ENCODE data around the gene TLE4. TPM values are rescaled to one million over a fixed set of nuclear protein-coding genes. Genes with fewer than 3 reads are reported as not detected.
"Not testable (repeated sequence)": the region's sequence is repeated elsewhere in the genome, so short reads cannot be mapped to it uniquely, and the experiment has no call there.

The TLE4 gene
- total RNA-seq, 3 donors from 2014 or later = 13.4 to 18.9 (median 14.1) TPM

DNA sequence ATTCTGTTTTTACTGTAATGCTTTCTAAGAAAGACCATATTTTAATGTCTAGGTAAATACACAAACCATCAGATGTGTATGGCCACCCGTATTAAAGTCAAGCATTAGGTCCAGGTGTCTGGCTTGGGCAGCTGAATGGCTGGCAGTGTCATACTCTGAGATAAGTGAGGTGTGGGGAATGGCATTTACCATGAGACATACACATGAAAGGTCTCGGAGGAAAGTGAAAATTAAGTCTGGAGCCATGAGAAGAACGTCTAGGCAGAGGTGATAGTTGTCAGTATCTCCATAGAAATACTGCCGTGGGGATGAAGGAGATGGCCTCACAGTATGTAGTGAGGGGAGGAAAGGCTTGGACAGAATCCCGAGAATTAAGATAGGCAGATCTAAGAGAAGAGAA, 164.3 kb downstream of the TLE4 start:
- DNase-seq (no peak), ATAC-seq (no peak)
- H3K4me3 Mint-ChIP-seq = no peak overlapping the region
- peaks cover 6% of the 10 kb centered on the region for H3K4me1 Mint-ChIP-seq (ENCODE audit: low read depth)
- H3K36me3 Mint-ChIP-seq (ENCODE audit: insufficient read depth) = no peaks in the 10 kb centered on the region
- no peaks in the 10 kb centered on the region for H3K27me3 Mint-ChIP-seq (ENCODE audit: low read depth)
- H3K9me3 Mint-ChIP-seq = peaks cover 4% of the 10 kb centered on the region

DNA sequence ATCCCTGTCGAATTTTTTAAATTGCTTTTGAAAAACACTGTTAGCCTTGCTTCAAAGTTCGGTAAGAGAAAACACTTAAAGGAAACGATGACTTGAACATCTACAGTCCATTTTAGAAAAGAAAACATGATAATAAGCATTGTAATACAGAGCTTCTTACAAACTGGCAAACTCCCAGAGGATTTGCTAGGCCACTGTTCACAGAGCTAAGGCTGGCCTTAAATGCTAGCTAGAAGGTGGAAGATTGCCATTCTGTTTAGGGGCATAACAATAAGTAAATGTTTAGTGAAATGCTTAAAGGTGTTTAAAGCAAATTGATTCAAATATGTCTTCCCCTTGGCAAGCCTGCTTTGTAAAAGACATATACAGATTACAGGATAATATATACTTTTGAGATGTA, 169.6 kb downstream of the TLE4 start:
- ATAC-seq (no peak), DNase-seq (no peak)
- Mint-ChIP-seq H3K4me3 (no peak overlapping the region), H3K9me3 (no peaks in the 10 kb centered on the region), H3K27me3 (ENCODE audit: low read depth) (no peaks in the 10 kb centered on the region), H3K4me1 (ENCODE audit: low read depth) (no peaks in the 10 kb centered on the region), H3K36me3 (ENCODE audit: insufficient read depth) (no peaks in the 10 kb centered on the region)

DNA sequence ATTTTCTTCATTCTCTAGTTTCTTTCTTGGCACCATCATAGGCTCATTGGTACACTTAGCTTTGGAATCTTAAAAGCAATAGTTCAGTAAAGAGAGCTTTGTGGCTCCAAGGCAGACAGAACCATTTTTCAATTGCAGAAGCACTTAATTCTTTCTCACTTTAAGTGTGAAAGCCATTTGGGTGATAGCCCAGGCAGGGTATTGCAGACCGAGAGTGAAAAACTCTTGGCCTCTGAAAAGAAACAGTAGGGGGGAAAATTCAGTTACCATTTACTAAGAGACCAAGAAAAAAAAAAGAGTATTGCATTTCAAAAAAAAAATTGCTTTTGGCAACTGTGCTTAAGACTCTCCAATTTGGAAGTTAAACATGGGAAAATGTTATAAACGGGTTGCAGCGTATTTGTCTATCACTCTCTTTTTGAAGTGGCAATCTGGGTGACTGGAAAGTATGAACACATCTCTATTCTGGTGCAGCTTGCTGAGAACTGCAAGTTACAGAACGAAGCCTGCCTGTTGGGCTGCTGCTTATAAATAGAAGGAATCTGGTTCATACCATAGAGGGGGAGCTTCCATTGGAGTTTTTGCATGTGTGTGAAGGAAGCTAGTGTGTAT, 170.5 kb downstream of the TLE4 start:
- no peaks in the 10 kb centered on the region for H3K27me3 Mint-ChIP-seq (ENCODE audit: low read depth)
- DNase-seq (no peak), ATAC-seq (no peak)
- no peaks in the 10 kb centered on the region for H3K36me3 Mint-ChIP-seq (ENCODE audit: insufficient read depth)
- H3K4me3 Mint-ChIP-seq = no peak overlapping the region
- no peaks in the 10 kb centered on the region for H3K9me3 Mint-ChIP-seq
- no peaks in the 10 kb centered on the region for H3K4me1 Mint-ChIP-seq (ENCODE audit: low read depth)

DNA sequence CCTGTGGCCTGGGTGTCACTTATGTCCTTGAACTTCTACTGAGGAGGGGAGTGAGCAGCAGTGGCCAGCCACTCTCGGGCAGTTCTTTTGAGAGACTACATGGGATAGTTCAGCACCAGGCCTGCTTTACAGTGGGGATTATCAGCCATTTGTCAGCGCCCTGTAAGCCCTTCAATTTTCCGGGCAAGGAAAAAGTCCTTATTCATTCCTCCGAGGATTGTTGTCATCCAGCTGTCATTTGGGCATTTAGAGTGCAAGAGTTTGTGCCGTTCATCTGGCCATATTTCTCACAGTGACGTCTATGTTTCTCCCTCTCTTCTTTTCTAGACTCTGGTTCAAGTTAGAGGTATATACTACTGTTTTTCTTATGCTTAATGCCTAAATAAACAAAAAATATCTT, 172.8 kb downstream of the TLE4 start:
- no peaks in the 10 kb centered on the region for H3K36me3 Mint-ChIP-seq (ENCODE audit: insufficient read depth)
- peaks cover 1% of the 10 kb centered on the region for H3K27me3 Mint-ChIP-seq (ENCODE audit: low read depth)
- ATAC-seq = no peak

DNA sequence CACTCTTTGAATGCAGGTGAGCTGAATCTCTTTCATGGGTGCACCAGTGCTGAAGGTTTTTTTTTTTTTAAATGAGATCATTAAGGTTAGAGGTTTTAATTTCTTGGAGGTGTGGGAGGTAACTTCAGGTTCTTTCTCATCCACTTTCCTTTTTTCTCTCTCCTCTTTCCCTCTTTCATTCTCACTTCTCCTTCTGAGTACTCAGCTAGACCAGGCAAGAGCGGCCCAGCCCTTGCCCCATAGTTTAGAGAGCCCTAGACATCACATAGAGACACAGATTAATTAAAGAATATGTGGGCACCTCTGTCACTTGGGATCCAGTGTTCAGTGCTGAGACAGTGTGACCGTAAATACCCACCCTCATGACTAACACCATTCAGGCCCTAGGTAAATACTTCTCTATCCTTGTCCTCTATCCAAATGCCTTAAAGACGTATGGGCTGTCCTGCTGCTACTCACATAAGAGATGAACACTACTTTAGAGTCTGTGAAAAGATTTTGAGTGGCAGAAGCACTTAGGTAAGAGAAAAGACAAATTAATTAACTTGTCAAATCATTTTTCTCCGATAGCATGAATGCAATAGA, 174.1 kb downstream of the TLE4 start:
- H3K9me3 Mint-ChIP-seq = peaks cover under 1% of the 10 kb centered on the region
- no peaks in the 10 kb centered on the region for H3K4me1 Mint-ChIP-seq (ENCODE audit: low read depth)
- H3K36me3 Mint-ChIP-seq (ENCODE audit: insufficient read depth) = no peaks in the 10 kb centered on the region
- peaks cover 1% of the 10 kb centered on the region for H3K27me3 Mint-ChIP-seq (ENCODE audit: low read depth)
- H3K4me3 Mint-ChIP-seq = no peak overlapping the region
- DNase-seq (no peak), ATAC-seq (no peak)

More for the DNA sequence above, 172.8 kb downstream of the TLE4 start:
- Mint-ChIP-seq H3K4me3 (no peak overlapping the region), H3K9me3 (no peaks in the 10 kb centered on the region), H3K4me1 (ENCODE audit: low read depth) (no peaks in the 10 kb centered on the region)
- DNase-seq = no peak

DNA sequence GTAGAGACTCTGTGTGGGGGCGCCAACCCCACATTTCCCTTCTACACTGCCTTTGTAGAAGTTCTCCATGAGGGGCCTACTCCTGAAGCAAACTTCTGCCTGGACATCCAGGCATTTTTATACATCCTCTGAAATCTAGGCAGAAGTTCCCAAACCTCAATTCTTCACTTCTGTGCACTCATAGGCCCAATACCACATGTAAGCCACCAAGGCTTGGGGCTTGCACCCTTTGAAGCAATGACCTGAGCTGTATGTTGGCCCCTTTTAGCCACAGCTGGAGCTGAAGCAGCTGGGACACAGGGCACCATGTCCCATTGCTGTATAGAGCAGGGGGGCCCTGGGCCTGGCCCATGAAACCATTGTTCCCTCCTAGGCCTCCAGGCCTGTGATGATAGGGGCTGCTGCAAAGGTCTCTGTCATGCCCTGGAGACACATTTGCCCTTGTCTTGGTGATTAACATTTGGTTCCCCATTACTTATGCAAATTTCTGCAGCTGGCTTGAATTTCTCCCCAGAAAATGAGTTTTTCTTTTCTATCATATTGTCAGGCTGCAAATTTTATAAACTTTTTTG, 180.2 kb downstream of the TLE4 start:
- H3K9me3 Mint-ChIP-seq; DNase-seq; H3K4me3 Mint-ChIP-seq; ATAC-seq; H3K36me3 Mint-ChIP-seq (ENCODE audit: insufficient read depth); H3K27me3 Mint-ChIP-seq (ENCODE audit: low read depth); H3K4me1 Mint-ChIP-seq (ENCODE audit: low read depth): not testable (repeated sequence)

DNA sequence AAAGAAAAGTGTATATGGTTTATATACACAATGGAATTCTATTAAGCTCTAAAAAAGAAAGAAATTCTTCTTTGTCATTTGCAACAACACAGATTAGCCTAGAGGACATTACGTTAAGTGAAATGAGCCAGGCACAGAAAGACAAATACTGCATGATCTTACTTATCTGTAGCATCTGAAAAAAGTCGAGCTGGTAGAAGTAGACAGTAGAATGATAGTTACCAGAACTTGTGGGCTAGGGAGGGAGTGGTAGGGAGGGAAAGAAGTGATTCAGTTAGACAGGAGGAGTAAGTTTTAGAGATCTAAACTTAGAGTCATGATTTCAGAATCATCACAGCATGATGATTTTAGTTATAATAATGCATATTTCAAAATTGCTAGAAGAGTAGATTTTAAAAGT, 184.6 kb downstream of the TLE4 start:
- ATAC-seq (no peak), DNase-seq (no peak)
- Mint-ChIP-seq H3K36me3 (ENCODE audit: insufficient read depth) (no peaks in the 10 kb centered on the region), H3K4me3 (no peak overlapping the region), H3K27me3 (ENCODE audit: low read depth) (no peaks in the 10 kb centered on the region), H3K9me3 (peaks cover 2% of the 10 kb centered on the region), H3K4me1 (ENCODE audit: low read depth) (no peaks in the 10 kb centered on the region)

DNA sequence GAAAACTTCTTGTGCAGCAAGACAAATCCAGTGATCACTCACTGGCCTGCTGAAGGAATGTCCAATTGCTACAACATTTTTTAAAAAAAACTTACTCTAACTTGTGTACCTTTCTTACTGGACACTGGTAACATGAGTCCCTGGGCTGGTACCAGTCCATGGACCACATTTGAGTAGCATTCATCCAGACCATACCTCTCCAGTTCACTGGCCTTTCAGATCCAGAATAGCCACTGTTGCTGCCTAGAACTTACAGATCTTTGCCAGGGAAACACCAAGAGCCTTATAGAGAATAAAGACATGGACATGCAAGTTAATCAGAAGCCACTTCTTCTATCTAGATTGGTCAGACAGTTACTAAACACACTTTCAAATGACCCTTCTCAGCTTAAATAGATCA, 185.3 kb downstream of the TLE4 start:
- ATAC-seq = no peak
- Mint-ChIP-seq H3K36me3 (ENCODE audit: insufficient read depth) (no peaks in the 10 kb centered on the region), H3K9me3 (no peaks in the 10 kb centered on the region), H3K27me3 (ENCODE audit: low read depth) (no peaks in the 10 kb centered on the region), H3K4me1 (ENCODE audit: low read depth) (no peaks in the 10 kb centered on the region), H3K4me3 (no peak overlapping the region)
- no peak for DNase-seq

DNA sequence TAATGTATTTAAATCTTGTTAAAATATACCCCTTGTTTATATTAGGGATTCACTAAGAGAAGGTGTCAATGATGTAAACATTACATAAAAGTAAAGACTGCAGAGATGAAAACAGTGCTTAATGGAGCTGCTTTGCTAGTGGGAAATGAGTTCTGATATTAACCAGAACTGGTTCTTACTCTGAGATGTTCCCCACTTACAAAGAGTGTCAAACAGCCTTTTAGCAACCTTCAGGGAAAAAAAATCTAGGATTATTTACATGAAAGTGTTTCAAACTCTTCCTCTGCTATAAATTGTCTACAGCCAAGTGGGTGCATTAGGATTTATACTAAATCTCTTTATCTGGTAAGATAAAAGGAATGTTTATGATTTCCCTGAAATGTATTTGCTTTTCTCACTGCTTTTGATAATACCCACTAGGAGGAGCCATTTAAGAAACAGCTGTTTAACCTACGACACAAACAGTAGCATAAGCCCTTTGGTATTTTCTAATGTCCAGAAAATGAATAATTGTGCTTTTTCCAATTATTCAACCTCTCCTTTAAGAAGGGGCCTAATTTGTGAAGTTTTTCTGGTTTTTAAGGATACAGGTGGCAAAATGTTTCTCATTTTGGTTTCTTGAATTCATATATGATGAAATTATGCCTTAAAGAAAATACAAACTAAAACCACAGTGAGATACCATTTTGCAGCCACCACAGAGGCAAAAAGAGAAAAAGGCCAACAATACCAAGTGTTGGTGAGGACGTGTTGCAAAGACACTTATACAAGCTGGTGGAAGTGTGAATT, 186.3 kb downstream of the TLE4 start:
- ATAC-seq (no peak), DNase-seq (no peak)
- Mint-ChIP-seq H3K27me3 (ENCODE audit: low read depth) (no peaks in the 10 kb centered on the region), H3K36me3 (ENCODE audit: insufficient read depth) (no peaks in the 10 kb centered on the region), H3K9me3 (no peaks in the 10 kb centered on the region), H3K4me3 (no peak overlapping the region), H3K4me1 (ENCODE audit: low read depth) (no peaks in the 10 kb centered on the region)

DNA sequence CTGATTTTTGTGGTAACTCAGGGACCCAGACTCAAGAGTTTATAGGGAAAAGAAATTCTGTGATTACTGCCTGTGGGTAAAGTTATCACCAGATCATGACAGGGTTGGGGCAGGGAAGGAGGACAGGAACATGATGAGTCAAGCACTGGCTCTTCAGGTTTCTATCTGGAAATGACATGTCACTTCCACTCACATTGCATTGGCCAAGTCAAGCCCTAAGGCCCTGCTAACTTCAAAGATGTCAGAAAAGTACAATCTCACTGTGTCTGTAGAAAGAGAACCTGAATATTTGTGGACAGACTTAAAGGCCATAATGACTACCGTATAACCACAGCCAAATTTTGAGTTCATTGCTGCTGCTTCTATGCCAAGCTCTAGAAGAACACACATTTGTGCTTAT, 187.7 kb downstream of the TLE4 start:
- H3K9me3 Mint-ChIP-seq = no peaks in the 10 kb centered on the region
- H3K27me3 Mint-ChIP-seq (ENCODE audit: low read depth) = no peaks in the 10 kb centered on the region
- DNase-seq (no peak), ATAC-seq (peak in 1 of 2 donors; percentile 46)
- no peak overlapping the region for H3K4me3 Mint-ChIP-seq
- H3K36me3 Mint-ChIP-seq (ENCODE audit: insufficient read depth) = no peaks in the 10 kb centered on the region
- H3K4me1 Mint-ChIP-seq (ENCODE audit: low read depth) = no peaks in the 10 kb centered on the region

DNA sequence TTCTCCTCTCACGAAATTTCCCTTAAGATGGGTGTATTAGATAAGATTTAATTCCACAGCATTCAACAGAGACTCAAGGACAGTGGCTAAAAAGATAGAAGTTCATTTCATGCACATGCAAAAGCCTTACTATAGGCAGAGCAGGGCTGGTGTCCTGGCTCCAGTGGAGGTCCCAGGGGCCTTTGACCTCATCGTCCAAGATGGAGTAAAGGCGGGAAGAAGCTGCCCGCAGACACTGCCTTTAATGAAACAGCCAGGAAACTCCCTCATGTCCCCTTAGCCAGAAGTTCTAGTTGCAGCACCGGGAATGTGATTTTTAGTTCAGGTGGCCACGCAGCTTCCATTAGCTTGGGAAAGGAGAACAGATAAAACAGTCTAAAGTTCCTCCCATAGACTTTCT, 190.3 kb downstream of the TLE4 start:
- Mint-ChIP-seq H3K4me3 (no peak overlapping the region), H3K9me3 (no peaks in the 10 kb centered on the region), H3K27me3 (ENCODE audit: low read depth) (peaks cover 2% of the 10 kb centered on the region), H3K4me1 (ENCODE audit: low read depth) (no peaks in the 10 kb centered on the region), H3K36me3 (ENCODE audit: insufficient read depth) (no peaks in the 10 kb centered on the region)
- no peak for ATAC-seq
- DNase-seq = no peak

DNA sequence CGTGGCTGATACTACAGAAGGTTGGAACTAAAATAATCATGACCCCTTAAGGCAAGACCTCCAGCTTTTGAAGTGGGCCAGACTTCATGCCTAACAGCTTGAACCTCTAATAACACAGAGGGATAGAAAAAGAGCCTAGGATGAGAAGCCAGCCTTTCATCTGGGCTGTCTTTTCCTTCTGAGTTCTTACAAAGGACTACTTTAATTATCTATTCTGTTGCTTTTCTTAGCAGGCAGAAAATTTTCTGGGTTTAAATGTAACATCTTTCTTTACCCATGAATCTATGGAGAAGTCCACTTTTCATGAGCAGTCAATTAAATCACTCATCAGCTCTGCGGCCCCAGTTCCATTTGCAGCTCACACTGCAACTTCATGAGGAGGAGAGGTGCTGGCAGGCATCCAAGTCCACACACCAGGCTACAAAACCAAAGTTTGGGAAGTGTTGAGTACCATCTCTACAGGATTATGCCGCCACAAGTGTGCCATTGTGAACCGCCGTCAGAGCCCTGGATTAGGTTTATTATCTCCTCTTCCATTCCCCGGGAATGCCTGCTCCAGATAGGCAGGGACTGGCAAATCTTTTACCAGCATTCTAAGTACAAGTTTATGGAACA, 192.0 kb downstream of the TLE4 start:
- H3K4me3 Mint-ChIP-seq = no peak overlapping the region
- no peaks in the 10 kb centered on the region for H3K9me3 Mint-ChIP-seq
- H3K36me3 Mint-ChIP-seq (ENCODE audit: insufficient read depth) = no peaks in the 10 kb centered on the region
- no peak for ATAC-seq
- no peak for DNase-seq
- no peaks in the 10 kb centered on the region for H3K4me1 Mint-ChIP-seq (ENCODE audit: low read depth)
- H3K27me3 Mint-ChIP-seq (ENCODE audit: low read depth) = peaks cover 2% of the 10 kb centered on the region

DNA sequence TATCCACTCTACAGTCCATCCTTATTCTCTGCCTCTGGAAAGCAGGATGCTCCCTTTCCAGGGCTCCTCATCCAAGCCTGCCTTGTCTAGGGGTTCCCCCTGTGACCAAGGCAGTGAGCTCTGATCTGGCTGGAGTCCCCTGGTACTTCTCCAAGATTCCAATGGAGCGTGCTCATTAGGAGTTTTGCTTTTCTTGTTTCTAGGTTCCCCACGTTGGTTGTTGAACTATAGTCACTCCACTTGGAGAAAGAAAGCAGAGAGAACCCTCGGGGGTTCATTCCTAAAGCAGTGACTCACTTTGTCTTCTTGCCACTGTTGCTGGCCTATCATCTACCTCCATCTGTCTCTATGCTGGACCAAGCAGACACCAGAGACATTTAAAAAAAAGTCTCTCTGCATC, 192.6 kb downstream of the TLE4 start:
- Mint-ChIP-seq H3K4me3 (no peak overlapping the region), H3K27me3 (ENCODE audit: low read depth) (peaks cover 2% of the 10 kb centered on the region), H3K4me1 (ENCODE audit: low read depth) (no peaks in the 10 kb centered on the region), H3K9me3 (no peaks in the 10 kb centered on the region), H3K36me3 (ENCODE audit: insufficient read depth) (no peaks in the 10 kb centered on the region)
- no peak for DNase-seq
- ATAC-seq = no peak

DNA sequence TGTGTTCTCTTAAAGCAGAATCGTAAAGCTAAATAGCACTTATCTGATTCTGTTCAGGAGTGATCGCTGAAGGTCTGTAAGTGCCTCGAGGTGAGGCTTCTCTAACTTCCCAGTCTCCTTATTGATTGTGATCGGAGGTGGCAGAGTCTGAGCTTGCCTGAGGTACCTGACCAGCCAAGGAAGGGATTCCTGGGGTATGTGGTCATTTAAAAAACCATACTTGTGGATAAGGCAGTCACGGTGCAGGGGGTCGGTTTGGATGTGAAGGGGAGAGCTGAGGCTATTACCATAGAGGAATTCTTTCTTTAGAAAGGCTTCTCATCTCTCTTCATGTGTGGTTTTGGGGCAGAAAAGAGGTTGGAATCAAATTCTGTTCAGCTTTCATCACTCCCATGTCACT, 193.7 kb downstream of the TLE4 start:
- ATAC-seq (no peak), DNase-seq (no peak)
- Mint-ChIP-seq H3K9me3 (no peaks in the 10 kb centered on the region), H3K4me1 (ENCODE audit: low read depth) (no peaks in the 10 kb centered on the region), H3K36me3 (ENCODE audit: insufficient read depth) (no peaks in the 10 kb centered on the region), H3K27me3 (ENCODE audit: low read depth) (peaks cover 2% of the 10 kb centered on the region), H3K4me3 (no peak overlapping the region)
